WTC11 (cell line): ENCODE data around the gene ERBB2. TPM values are rescaled to one million over a fixed set of nuclear protein-coding genes. Genes with fewer than 3 reads are reported as not detected.
A peak's percentile ranks its signal among the peaks of the same experiment; 100 is the strongest.

Experiments used
- CREM ChIP-seq: sonication (generic); formaldehyde crosslinking; IDR thresholded peaks from 2 replicates; pipeline ENCODE4 v1.8.1; 2022; ENCODE audit warnings: mild to moderate bottlenecking, missing genetic modification reagents, moderate library complexity
- FOXJ3 ChIP-seq: sonication (generic); formaldehyde crosslinking; IDR thresholded peaks from 2 replicates; pipeline ENCODE4 v1.9.0; 2021; ENCODE audit warnings: missing genetic modification reagents, mild to moderate bottlenecking, borderline replicate concordance
- FOXP1 ChIP-seq: sonication (generic); formaldehyde crosslinking; IDR thresholded peaks from 2 replicates; pipeline ENCODE4 v1.8.0; 2022; ENCODE audit warnings: missing genetic modification reagents, mild to moderate bottlenecking, moderate library complexity, borderline replicate concordance
- GTF2I ChIP-seq: fragments of 250-450 bp; sonication (Bioruptor Pico); conservative IDR thresholded peaks from 2 replicates; pipeline ENCODE4 v1.4.0; 2021; ENCODE audit warnings: mild to moderate bottlenecking
- JAZF1 ChIP-seq: fragments of 250-450 bp; sonication (Bioruptor Pico); IDR thresholded peaks from 2 replicates; pipeline ENCODE4 v1.9.0; 2021; ENCODE audit warnings: moderate library complexity, mild to moderate bottlenecking, inconsistent platforms
- MXD4 ChIP-seq: fragments of 250-450 bp; sonication (Bioruptor Pico); IDR thresholded peaks from 2 replicates; pipeline ENCODE4 v1.8.0; 2021; ENCODE audit warnings: mild to moderate bottlenecking, moderate library complexity, borderline replicate concordance
- NFATC4 ChIP-seq: fragments of 250-450 bp; sonication (Bioruptor Pico); IDR thresholded peaks from 2 replicates; pipeline ENCODE4 v1.9.0; 2021; ENCODE audit warnings: mild to moderate bottlenecking
- NR1H2 ChIP-seq: sonication (generic); formaldehyde crosslinking; IDR thresholded peaks from 2 replicates; pipeline ENCODE4 v1.9.0; 2021; ENCODE audit warnings: mild to moderate bottlenecking, moderate library complexity, missing genetic modification reagents
- TEAD1 ChIP-seq: sonication (generic); formaldehyde crosslinking; IDR thresholded peaks from 2 replicates; pipeline ENCODE4 v1.8.0; 2022; ENCODE audit warnings: mild to moderate bottlenecking, missing genetic modification reagents
- ZNF121 ChIP-seq: sonication (generic); formaldehyde crosslinking; IDR thresholded peaks from 2 replicates; pipeline ENCODE4 v1.8.0; 2023; ENCODE audit warnings: missing genetic modification reagents
- ZNF219 ChIP-seq: sonication (generic); formaldehyde crosslinking; IDR thresholded peaks from 2 replicates; pipeline ENCODE4 v1.8.0; 2023; ENCODE audit warnings: missing genetic modification reagents, mild to moderate bottlenecking, borderline replicate concordance
- ZNF263 ChIP-seq: sonication (generic); formaldehyde crosslinking; IDR thresholded peaks from 2 replicates; pipeline ENCODE4 v1.8.1; 2022; ENCODE audit warnings: low read depth, mild to moderate bottlenecking, moderate library complexity, missing genetic modification reagents
- ZNF396 ChIP-seq: fragments of 250-450 bp; sonication (Bioruptor Pico); IDR thresholded peaks from 2 replicates; pipeline ENCODE4 v1.8.0; 2021; ENCODE audit warnings: mild to moderate bottlenecking, moderate library complexity, borderline replicate concordance
- ZNF423 ChIP-seq: fragments of 250-450 bp; sonication (Bioruptor Pico); IDR thresholded peaks from 2 replicates; pipeline ENCODE4 v2.1.2; 2022; ENCODE audit warnings: mild to moderate bottlenecking, moderate library complexity
- total RNA-seq: library from RNA; stranded (reverse); gene quantifications from 3 replicates; pipeline ENCODE4 v1.2.3, GENCODE V29; 2021
- TF ChIP-seq, protein P1 (sequence below): sonication (generic); formaldehyde crosslinking; IDR thresholded peaks from 2 replicates; pipeline ENCODE4 v1.8.0; 2023; ENCODE audit warnings: mild to moderate bottlenecking, missing genetic modification reagents
- TF ChIP-seq, protein P2 (sequence below): sonication (generic); formaldehyde crosslinking; IDR thresholded peaks from 2 replicates; pipeline ENCODE4 v1.8.1; 2022; ENCODE audit warnings: mild to moderate bottlenecking, moderate library complexity, missing genetic modification reagents
- TF ChIP-seq, protein P3 (sequence below): sonication (generic); formaldehyde crosslinking; IDR thresholded peaks from 2 replicates; pipeline ENCODE4 v1.8.0; 2022; ENCODE audit warnings: mild to moderate bottlenecking, missing genetic modification reagents
- TF ChIP-seq, protein P4 (sequence below): sonication (generic); formaldehyde crosslinking; IDR thresholded peaks from 2 replicates; pipeline ENCODE4 v1.8.1; 2022; ENCODE audit warnings: low read depth, mild to moderate bottlenecking, moderate library complexity, missing genetic modification reagents, borderline replicate concordance
- TF ChIP-seq, protein P5 (sequence below): sonication (generic); formaldehyde crosslinking; IDR thresholded peaks from 2 replicates; pipeline ENCODE4 v1.8.1; 2023; ENCODE audit warnings: mild to moderate bottlenecking, missing genetic modification reagents
- TF ChIP-seq, protein P6 (sequence below): fragments of 250-450 bp; sonication (Bioruptor Pico); conservative IDR thresholded peaks from 2 replicates; pipeline ENCODE4 v1.9.0; 2021; ENCODE audit warnings: mild to moderate bottlenecking
- TF ChIP-seq, protein P7 (sequence below): sonication (generic); formaldehyde crosslinking; IDR thresholded peaks from 2 replicates; pipeline ENCODE4 v1.8.1; 2023; ENCODE audit warnings: mild to moderate bottlenecking, missing genetic modification reagents
- TF ChIP-seq, protein P8 (sequence below): sonication (generic); formaldehyde crosslinking; conservative IDR thresholded peaks from 2 replicates; pipeline ENCODE4 v1.8.1; 2023; ENCODE audit warnings: mild to moderate bottlenecking, low read depth, missing genetic modification reagents, moderate library complexity

ERBB2 gene
- total RNA-seq, 1 experiment from 2014 or later, result 209 TPM

DNA sequence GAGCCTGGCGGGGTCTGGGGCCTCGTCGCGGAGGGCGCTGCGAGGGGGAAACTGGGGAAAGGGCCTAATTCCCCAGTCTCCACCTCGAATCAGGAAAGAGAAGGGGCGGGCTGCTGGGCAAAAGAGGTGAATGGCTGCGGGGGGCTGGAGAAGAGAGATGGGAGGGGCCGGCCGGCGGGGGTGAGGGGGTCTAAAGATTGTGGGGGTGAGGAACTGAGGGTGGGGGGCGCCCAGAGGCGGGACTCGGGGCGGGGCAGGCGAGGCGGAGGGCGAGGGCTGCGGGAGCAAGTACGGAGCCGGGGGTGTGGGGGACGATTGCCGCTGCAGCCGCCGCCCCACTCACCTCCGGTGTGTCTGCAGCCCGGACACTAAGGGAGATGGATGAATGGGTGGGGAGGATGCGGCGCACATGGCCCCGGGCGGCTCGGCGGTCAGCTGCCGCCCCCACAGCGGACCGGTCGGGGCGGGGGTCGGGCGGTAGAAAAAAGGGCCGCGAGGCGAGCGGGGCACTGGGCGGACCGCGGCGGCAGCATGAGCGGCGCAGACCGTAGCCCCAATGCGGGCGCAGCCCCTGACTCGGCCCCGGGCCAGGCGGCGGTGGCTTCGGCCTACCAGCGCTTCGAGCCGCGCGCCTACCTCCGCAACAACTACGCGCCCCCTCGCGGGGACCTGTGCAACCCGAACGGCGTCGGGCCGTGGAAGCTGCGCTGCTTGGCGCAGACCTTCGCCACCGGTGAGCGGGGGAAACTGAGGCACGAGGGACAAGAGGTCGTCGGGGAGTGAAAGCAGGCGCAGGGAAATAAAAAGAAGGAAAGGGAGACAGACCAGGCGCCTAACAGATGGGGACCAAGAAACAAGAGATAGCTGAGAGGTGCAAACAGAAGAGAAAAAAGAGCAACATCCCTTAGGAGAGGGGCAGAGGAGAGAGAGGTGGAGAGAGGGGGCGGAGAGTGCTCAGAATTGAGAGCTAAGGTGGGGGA, 31.6 kb upstream of the ERBB2 start, which contains the start of gene PNMT (continued):
- TF ChIP-seq GTF2I (CRISPR knock-in tag), result no peak
- TF ChIP-seq, protein P1, sequence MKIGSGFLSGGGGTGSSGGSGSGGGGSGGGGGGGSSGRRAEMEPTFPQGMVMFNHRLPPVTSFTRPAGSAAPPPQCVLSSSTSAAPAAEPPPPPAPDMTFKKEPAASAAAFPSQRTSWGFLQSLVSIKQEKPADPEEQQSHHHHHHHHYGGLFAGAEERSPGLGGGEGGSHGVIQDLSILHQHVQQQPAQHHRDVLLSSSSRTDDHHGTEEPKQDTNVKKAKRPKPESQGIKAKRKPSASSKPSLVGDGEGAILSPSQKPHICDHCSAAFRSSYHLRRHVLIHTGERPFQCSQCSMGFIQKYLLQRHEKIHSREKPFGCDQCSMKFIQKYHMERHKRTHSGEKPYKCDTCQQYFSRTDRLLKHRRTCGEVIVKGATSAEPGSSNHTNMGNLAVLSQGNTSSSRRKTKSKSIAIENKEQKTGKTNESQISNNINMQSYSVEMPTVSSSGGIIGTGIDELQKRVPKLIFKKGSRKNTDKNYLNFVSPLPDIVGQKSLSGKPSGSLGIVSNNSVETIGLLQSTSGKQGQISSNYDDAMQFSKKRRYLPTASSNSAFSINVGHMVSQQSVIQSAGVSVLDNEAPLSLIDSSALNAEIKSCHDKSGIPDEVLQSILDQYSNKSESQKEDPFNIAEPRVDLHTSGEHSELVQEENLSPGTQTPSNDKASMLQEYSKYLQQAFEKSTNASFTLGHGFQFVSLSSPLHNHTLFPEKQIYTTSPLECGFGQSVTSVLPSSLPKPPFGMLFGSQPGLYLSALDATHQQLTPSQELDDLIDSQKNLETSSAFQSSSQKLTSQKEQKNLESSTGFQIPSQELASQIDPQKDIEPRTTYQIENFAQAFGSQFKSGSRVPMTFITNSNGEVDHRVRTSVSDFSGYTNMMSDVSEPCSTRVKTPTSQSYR (CRISPR knock-in tag), result no peak
- no peak for TF ChIP-seq JAZF1
- TF ChIP-seq, protein P2, sequence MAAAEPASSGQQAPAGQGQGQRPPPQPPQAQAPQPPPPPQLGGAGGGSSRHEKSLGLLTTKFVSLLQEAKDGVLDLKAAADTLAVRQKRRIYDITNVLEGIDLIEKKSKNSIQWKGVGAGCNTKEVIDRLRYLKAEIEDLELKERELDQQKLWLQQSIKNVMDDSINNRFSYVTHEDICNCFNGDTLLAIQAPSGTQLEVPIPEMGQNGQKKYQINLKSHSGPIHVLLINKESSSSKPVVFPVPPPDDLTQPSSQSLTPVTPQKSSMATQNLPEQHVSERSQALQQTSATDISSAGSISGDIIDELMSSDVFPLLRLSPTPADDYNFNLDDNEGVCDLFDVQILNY, result peak; percentile 53; the same call in 1 of the 2 replicates
- TF ChIP-seq, protein P3, sequence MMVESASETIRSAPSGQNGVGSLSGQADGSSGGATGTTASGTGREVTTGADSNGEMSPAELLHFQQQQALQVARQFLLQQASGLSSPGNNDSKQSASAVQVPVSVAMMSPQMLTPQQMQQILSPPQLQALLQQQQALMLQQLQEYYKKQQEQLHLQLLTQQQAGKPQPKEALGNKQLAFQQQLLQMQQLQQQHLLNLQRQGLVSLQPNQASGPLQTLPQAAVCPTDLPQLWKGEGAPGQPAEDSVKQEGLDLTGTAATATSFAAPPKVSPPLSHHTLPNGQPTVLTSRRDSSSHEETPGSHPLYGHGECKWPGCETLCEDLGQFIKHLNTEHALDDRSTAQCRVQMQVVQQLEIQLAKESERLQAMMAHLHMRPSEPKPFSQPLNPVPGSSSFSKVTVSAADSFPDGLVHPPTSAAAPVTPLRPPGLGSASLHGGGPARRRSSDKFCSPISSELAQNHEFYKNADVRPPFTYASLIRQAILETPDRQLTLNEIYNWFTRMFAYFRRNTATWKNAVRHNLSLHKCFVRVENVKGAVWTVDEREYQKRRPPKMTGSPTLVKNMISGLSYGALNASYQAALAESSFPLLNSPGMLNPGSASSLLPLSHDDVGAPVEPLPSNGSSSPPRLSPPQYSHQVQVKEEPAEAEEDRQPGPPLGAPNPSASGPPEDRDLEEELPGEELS (CRISPR knock-in tag), result peak; percentile 71; the same call in 1 of the 2 replicates
- TF ChIP-seq CREM, result 0 out of 2 replicates have a peak, but pooled peaks have one; percentile 45
- TF ChIP-seq ZNF121, result 0 out of 2 replicates have a peak, but pooled peaks have one; percentile 9
- TF ChIP-seq, protein P4, sequence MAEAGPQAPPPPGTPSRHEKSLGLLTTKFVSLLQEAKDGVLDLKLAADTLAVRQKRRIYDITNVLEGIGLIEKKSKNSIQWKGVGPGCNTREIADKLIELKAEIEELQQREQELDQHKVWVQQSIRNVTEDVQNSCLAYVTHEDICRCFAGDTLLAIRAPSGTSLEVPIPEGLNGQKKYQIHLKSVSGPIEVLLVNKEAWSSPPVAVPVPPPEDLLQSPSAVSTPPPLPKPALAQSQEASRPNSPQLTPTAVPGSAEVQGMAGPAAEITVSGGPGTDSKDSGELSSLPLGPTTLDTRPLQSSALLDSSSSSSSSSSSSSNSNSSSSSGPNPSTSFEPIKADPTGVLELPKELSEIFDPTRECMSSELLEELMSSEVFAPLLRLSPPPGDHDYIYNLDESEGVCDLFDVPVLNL (CRISPR knock-in tag), result no peak
- TF ChIP-seq, protein P5, sequence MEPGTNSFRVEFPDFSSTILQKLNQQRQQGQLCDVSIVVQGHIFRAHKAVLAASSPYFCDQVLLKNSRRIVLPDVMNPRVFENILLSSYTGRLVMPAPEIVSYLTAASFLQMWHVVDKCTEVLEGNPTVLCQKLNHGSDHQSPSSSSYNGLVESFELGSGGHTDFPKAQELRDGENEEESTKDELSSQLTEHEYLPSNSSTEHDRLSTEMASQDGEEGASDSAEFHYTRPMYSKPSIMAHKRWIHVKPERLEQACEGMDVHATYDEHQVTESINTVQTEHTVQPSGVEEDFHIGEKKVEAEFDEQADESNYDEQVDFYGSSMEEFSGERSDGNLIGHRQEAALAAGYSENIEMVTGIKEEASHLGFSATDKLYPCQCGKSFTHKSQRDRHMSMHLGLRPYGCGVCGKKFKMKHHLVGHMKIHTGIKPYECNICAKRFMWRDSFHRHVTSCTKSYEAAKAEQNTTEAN (CRISPR knock-in tag), result peak; percentile 27; the same call in 1 of the 2 replicates
- TF ChIP-seq, protein P6, sequence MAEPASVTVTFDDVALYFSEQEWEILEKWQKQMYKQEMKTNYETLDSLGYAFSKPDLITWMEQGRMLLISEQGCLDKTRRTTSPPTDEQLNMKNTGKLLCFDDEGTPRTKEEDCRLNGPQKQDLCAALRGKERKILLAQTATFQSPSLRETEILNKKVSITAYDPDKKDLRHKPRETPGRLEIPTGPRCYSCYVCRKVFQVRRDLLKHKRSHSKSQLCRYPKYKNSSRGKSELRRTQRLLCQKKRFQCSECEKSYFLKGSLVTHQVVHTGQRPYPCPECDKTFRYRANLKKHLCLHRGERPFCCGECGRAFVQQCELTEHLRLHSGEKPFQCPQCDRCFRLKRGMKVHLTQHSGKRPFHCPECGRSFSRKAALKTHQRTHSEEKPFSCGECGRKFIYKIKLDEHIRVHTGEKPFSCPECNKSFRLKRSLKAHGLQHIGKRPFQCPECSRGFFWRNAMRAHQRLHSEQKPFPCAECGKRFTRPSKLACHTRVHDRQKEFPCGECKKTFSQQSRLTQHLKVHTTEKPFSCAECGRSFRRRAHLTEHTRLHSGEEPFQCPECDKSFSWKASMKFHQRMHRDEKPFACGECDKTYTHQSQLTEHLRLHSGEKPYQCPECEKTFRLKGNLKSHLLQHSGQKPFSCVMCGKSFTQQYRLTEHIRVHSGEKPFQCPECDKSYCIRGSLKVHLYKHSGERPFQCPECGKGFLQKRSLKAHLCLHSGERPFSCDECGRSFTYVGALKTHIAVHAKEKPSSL (CRISPR knock-in tag), result no peak
- no peak for TF ChIP-seq TEAD1 (CRISPR knock-in tag)
- peak; percentile 53 for TF ChIP-seq FOXP1 (CRISPR knock-in tag)
- no peak for TF ChIP-seq ZNF219 (CRISPR knock-in tag)
- no peak for TF ChIP-seq NFATC4 (CRISPR knock-in tag)
- TF ChIP-seq, protein P7, sequence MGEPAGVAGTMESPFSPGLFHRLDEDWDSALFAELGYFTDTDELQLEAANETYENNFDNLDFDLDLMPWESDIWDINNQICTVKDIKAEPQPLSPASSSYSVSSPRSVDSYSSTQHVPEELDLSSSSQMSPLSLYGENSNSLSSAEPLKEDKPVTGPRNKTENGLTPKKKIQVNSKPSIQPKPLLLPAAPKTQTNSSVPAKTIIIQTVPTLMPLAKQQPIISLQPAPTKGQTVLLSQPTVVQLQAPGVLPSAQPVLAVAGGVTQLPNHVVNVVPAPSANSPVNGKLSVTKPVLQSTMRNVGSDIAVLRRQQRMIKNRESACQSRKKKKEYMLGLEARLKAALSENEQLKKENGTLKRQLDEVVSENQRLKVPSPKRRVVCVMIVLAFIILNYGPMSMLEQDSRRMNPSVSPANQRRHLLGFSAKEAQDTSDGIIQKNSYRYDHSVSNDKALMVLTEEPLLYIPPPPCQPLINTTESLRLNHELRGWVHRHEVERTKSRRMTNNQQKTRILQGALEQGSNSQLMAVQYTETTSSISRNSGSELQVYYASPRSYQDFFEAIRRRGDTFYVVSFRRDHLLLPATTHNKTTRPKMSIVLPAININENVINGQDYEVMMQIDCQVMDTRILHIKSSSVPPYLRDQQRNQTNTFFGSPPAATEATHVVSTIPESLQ (CRISPR knock-in tag), result no peak
- 0 out of 2 replicates have a peak, but pooled peaks have one; percentile 42 for TF ChIP-seq ZNF263 (CRISPR knock-in tag)
- TF ChIP-seq MXD4 (CRISPR knock-in tag), result no peak
- TF ChIP-seq ZNF396 (CRISPR knock-in tag), result no peak
- TF ChIP-seq NR1H2 (CRISPR knock-in tag), result no peak
- no peak for TF ChIP-seq FOXJ3 (CRISPR knock-in tag)
- TF ChIP-seq ZNF423 (CRISPR knock-in tag), result peak; percentile 26; the same call in 1 of the 2 replicates
- TF ChIP-seq, protein P8, sequence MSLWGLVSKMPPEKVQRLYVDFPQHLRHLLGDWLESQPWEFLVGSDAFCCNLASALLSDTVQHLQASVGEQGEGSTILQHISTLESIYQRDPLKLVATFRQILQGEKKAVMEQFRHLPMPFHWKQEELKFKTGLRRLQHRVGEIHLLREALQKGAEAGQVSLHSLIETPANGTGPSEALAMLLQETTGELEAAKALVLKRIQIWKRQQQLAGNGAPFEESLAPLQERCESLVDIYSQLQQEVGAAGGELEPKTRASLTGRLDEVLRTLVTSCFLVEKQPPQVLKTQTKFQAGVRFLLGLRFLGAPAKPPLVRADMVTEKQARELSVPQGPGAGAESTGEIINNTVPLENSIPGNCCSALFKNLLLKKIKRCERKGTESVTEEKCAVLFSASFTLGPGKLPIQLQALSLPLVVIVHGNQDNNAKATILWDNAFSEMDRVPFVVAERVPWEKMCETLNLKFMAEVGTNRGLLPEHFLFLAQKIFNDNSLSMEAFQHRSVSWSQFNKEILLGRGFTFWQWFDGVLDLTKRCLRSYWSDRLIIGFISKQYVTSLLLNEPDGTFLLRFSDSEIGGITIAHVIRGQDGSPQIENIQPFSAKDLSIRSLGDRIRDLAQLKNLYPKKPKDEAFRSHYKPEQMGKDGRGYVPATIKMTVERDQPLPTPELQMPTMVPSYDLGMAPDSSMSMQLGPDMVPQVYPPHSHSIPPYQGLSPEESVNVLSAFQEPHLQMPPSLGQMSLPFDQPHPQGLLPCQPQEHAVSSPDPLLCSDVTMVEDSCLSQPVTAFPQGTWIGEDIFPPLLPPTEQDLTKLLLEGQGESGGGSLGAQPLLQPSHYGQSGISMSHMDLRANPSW (CRISPR knock-in tag), result no peak
